CD4-positive, alpha-beta T cell treated with Interleukin-12 subunit alpha and Interleukin-12 subunit beta, for 1 hour (primary cell): ENCODE measurements around the gene TSEN54.
"Not testable (repeated sequence)": the region's sequence is repeated elsewhere in the genome, so short reads cannot be mapped to it uniquely, and the experiment has no call there.

ENCODE experiments used
- DNase-seq: peaks from one replicate; pipeline ENCODE4 v3.0.0-alpha.2; 2020

Gene TSEN54

DNA sequence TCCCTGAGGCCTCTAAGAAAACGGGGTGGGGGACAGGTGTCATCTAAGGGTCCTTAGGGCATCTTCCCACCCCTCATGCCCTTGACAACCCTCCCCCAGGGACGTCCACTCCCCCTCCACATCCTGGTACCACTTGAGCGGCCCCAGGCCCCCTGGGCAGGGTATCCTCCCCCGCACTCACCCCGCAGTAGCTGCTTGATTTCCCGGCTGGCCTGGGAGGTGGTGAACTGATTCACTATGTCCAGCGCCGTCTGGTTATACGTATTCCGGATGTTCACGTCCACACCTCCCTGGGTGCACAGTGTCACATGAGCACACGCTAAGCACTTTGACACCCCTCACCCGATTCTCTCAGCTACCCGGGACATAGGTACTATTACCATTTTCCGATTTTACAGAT lies 10.7 kb upstream of the TSEN54 start:
- DNase-seq = no peak

DNA sequence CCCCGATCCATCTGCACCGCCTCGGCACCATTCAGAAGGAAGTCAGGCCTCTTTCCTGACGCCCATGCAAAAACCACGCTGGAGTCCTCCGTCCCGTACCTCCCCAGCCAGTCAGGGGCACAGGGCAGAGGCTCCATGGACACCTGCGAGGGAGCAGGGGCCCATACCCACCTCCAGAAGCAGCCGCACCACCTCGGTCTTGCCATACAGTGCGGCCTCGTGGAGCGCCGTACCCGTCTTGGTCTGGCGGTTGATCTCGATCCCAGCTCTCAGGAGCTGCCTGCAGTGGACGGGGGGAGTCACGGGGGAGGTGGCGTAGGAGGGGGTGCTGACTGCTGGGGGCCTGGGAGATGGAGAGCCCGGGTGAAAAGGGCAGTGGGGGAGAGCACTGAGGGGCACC lies 10.2 kb upstream of the TSEN54 start:
- DNase-seq = no peak

DNA sequence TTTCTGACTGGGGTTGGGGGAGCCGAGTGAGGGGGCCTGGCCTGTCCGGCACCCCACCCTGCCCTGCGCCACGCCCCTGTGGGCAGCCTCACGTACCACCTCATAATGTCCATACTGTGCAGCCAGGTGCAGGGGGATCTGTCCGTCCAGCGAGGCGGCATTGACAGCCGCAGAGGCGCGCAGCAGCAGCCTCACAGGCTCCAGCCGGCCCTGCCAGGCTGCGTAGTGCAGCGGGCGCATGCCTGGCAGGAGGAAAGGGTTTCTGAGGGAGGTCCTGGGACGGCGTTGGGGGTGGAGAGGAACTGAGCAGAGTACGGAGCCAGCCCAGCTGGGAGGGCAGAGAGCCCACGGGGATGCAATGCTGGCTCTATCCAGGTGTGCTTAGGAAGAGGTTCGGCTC lies 9.4 kb upstream of the TSEN54 start:
- no peak for DNase-seq

DNA sequence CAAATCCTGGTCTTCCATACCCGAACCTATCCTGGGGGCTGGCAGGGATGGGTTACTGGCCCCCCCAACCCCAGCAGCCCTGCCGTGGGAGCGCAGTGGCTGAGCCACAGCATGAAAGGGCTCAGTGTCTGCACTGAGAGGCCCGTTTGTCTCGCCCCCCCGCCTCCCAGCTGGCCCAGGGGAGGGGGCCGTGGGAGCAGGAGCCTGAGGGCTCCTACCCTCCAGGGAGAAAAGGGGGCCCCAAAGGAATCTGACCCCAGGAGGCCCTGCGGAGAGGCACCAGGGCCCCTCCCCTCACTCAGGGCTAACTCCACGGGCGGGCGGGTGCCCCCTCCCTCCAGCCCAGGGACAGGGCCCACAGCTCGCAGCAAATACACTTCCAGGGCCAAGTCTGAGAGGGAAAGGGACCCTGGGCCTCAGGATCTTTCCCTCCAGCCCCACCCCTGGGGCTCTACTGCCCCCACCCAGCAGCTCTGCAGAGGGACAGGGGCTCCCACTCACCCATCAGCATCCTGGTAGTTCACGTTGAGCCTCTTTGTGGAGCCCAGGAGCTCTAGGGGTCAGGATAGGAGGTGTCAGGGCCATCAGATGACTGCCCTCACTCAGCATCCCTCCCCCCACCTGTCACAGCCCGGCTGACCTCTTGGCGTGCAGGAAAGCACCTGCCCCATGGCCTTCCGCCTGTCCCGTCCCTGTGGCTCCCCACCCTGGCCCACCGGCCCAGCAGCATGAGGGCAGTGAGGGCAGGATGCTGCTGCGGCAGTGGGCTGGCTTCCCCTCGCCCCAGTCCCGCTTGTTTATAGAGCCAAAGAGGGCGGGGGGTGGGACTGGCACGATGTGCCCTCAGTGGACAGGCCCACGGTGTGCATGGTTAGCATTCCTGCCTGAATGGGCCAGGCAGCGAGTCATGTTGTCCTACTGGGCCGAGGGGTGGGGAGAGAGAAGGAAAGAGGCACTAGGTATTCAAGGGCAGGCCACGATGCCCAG lies 8.3 kb upstream of the TSEN54 start:
- DNase-seq = no peak

DNA sequence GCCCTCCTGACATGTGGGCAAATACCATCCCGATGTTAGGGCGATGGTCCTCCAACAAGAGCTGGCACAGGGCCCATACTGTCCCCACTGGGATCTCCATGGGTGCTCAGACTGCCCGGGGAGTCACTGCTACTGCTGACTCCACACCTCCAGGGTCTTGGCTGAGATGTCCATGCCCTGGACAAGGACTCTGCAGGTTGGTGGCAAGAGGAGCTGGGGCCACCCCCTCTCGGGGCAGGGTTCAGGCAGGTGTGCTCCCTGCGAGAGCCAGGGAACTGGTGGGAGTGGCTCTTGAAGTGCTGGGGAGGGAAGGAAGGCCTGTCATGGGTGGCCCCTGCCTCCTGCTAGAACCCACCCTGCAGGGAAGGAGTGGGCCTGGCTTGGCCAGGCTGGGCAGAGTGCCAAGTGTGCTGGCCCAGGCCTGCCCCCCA lies 7.4 kb upstream of the TSEN54 start:
- DNase-seq = no peak

- DNase-seq = no peak
Measured at GRCh38 chr17:75509528-75510258, 6.6 kb upstream of the TSEN54 start.

DNA sequence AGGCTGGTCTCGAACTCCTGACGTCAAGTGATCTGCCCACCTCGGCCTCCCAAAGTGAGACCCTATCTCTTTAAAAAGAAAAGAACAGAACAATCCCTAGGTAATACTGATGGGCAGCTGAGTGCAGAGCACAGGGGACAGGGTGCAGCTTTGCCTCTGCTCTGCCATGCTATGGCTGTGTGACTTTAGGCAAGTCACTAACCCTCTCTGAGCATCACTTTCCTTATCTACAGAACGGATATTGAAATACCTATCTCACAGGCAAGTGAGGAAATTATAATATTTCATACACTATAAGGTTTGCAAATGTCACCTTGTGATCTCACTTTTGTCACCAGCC lies 5.1 kb upstream of the TSEN54 start:
- no peak for DNase-seq

GRCh38 chr17:75511610-75512575 lies 4.4 kb upstream of the TSEN54 start:
- DNase-seq = no peak

GRCh38 chr17:75512926-75513640 lies 3.2 kb upstream of the TSEN54 start:
- no peak for DNase-seq

DNA sequence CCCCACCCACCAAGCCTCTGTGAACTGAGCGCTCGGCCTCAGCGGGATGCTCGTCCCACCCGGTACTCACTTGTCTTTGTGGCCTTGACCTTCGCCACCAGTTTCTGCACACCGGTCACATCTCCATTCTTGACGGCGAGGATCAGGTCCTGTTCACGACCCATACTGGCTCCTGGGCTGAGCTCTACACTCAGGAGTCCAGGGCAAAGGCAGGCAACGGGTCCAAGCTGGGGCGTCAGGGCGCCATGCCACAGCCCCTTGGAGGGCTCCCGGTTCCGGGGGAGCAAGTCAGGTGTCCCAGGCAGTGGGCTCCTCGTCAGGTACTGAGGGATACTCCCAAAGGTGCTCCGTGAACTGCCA lies 2.7 kb upstream of the TSEN54 start:
- no peak for DNase-seq

DNA sequence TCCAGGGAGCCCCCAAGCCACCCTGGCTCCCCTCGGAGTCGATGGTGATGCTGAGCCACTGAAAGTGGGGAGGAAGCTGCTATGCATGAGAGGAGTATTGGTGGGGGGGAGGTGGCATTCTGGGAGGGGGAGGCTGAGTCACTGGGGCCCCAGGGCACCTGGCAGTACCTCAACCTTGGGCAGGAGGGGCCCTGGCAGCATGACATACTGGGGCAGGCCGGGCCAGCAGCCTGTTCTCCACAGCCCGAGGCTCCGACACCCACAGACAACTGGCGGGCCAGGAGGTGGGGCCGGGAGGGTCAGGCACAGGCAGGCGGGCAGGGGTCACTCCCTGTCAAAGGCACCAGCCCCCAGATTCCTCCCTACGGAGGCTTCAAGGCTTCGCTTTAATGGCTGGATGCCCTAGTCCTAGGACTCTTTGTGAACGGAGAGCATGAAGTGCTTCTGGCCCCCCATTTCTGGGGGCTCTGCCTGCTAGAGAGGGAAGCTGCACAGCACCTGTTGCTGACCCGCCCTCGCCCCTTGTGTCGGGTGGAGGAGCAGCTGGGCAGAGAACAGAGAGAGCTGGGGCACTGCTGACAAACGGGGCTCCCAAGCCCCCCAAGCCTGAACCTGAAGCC lies 1.9 kb upstream of the TSEN54 start:
- DNase-seq = no peak

DNA sequence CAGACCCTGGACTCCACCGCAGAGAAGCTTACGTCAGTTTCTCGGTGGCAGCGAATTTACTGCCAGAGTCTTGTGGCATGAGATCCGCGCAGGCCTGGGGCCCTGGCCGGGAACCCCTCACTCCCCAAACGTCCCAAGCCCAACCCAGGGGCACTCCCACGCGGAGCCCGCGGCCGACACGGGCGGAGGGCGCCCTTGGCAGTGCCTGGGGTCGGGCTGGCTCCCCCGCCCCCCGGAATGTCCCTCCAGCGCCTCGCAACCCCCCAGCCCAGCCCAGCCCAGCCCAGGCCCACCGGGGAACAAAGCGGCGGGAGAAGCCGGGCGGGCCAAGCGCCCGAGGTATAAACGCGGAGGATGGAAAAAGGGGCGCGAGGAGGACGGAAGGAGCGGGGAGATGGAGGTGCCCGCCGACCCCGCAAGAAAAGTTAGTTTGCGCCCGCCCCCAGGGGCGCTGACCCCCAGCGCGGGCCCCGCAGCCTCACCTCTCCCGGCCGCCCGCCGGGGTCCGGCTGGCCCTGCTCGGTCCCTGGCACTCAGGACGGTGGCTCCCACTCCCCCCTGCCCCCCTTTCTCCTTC lies 1.3 kb upstream of the TSEN54 start:
- DNase-seq = no peak

DNA sequence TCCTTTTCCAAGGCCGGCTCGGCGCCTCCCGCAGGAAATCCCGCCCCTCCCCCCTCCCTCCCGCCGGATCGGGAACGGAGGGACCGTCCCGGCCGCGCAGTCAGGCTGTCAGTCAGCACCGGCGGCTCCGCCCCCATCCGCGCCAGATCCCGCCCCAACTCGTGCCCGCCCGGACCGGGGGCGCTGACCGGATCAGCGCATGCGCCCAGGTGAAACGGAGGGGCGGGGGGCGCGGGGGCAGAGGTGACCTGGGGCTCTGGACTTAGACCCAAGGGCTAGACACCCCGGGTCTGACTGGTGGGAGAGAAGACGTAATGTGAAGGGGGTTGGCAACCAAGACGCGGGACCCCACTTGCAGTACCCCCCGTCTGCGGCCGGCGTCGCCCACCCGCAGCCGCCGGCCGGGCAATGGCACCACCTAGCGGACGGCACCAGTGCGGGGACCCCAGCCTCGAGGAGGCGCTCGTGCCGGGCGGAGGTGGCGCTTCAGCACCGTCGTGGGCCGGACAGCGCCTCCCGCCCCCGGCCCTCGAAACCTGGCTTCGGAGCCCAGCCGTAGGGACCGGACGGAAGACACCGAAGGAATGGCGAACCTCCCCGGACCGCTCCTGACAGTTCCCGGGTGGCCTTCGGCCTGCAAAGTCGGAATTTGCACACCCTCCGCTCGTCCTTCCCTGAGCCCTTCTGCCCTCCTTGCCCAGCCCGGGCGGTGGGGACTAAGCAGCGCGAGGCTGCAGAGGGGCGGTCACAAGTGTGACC lies 653 bp upstream of the TSEN54 start, which contains the start of gene CASKIN2:
Gene CASKIN2, minus strand, starts transcription at position 42 of the 759 bp plus-strand sequence. CDS start 1,733 bp downstream, outside the sequence.
- peak; percentile 77 for DNase-seq

GRCh38 chr17:75516619-75517296 lies 430 bp downstream of the TSEN54 start:
- peak; percentile 21 for DNase-seq

DNA sequence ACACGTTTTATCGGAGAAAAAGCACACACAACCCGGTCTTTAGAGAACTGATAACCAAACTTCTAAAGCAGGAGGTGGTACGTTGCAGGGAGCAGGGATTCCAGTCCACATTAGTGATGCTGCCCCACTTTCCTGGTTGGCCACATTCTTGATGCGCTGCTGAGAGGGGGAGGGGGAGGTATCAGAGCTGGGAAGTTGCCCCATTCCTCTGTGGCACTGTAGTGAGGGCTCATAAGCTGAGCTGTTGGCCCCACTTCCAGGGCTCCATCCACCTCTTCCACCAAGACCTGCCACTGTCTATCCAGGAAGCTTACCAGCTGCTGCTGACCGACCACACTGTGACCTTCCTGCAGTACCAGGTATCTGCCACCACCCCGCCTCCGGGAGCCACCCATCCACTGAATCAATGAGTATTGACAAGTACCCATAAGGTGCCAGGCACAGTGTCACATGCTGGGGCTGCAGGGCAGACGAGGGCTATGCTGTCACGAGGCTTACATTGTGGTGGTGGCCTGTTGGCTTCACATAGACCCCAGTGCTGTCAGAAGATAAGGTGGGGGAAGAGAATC lies 1.1 kb downstream of the TSEN54 start:
- DNase-seq = peak; percentile 40

DNA sequence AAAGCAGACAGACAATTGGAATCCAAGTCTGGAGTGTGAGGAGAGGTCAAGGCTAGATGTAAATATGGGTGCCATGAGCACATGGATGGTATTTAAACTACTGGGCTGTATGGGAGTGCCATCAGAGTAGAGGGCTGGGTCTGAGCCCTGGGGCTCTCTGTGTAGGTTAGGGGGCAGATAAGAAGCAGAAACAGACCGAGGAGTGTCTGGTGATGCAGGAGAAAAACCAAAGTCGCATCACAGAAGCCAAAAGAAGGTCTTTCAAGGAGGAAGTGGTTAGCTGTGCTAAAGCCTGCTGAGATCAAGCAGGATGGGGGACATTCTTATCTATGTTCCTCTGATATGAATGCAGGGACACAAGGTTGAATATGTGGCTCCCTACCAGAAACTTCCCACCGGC lies 1.9 kb downstream of the TSEN54 start:
- peak; percentile 68 for DNase-seq

DNA sequence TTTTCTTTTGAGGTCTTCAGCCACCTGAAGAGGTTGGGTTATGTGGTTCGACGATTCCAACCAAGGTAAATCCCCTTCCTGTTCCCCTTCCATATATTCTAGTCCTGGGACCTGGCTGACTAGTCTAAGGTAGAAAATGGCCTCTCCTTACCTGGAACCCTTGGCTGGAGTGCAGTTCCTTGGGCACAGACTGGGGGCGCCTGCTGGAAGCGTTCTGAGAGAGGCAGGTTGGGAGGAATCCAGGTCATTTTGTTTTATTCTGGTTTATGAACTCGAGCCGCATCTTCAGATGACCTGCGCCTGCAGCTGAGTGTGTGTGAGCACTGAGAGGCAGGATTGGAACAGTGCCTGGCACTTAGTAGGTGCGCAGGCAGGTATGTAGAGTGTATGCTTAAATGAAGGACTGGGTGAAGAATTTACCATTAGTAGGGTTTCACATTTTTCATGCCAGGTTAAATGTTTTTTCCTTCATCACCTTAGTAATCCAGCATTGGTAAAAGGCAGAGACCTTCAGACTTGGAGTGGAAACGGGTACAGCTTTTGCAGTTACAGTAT lies 2.7 kb downstream of the TSEN54 start:
- DNase-seq = no peak

- not testable (repeated sequence) for DNase-seq
Measured at GRCh38 chr17:75520413-75520812, 4.1 kb downstream of the TSEN54 start.

DNA sequence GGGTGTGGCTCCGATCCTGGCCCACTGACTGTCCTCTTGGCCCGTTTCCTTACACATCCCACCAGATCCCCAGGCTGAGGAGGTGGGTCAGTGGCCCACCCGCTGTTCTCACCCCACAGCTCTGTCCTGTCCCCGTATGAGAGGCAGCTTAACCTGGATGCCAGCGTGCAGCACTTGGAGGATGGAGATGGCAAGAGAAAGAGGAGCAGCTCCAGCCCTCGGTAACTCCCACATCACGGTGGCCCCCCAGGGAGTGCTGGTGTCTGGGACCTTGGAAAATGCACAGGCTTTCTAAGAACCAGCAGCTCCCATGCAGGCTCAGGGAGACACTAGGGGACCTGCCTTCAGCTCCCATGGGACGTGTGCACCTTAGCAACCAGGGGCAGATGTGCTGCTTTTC lies 5.0 kb downstream of the TSEN54 start:
- no peak for DNase-seq
